Measurements from ENCODE around the gene LDLRAD4. TPM values are rescaled to one million over a fixed set of nuclear protein-coding genes. Genes with fewer than 3 reads are reported as not detected.

Gene LDLRAD4
- total RNA-seq (2022; extraction: Qiagen RNA extraction; ENCODE audit: low read depth) = 0.45 to 2.0 TPM (median 1.7 TPM) in 5 replicates

DNA sequence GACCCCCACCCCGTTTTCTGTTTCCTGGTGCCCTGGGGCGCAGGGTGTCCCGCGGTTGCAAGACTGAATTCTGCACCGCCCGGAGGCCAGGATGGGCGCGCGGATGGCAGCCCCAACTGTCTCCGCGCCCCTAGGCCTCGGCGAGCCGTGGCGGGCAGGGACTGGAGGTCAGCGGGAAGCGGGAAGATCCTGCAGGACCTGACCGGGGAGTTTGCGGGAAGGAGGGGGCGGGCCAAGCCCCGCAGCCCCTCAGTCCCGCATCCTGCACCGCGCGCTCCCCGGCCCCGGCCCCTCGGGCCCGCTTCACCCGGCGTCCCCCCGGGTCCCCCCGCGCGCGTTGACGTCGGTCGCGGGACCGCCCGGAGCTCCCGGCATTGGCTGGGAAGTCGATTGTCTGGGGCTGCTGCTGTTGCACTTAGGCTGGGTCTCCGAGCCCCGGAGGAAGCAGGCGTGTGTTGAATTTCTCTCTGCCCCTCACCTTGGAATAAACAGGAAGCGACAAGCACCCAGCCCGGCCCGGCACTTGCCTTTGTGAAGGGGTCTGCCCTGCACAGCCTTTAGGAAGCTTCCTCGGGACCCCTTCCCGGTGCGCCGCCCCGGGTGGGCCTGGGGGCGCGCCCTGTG is at the start of gene LDLRAD4:
TSS of gene LDLRAD4 (plus strand) at position 393 of the 624 bp plus-strand sequence.

Other genes with a start within 250 kb of the LDLRAD4 start
- 9.5 to 11.2 TPM (median 9.6 TPM) in 5 replicates for gene CEP192, start 227.4 kb upstream of the LDLRAD4 start, total RNA-seq (2022; extraction: Qiagen RNA extraction; ENCODE audit: low read depth)

All from A549 treated with DMSO at 1 μM for 4 hours (cell line).